Measurements from ENCODE around the gene RAF1. TPM values are rescaled to one million over a fixed set of nuclear protein-coding genes. Genes with fewer than 3 reads are reported as not detected.
A peak's percentile ranks its signal among the peaks of the same experiment; 100 is the strongest.

The RAF1 gene
- total RNA-seq, 2 experiments from 2014 or later, result 95.8 to 97.6 TPM

- H3K4me3 Mint-ChIP-seq, result no peak overlapping the region
- ATAC-seq (ENCODE audit: low read depth), result no peak
- peaks cover 9% of the 10 kb centered on the region for H3K36me3 Mint-ChIP-seq
- no peaks in the 10 kb centered on the region for H3K9me3 Mint-ChIP-seq
- H3K4me1 Mint-ChIP-seq, result peaks cover 15% of the 10 kb centered on the region
- no peak overlapping the region for H3K27ac Mint-ChIP-seq
- no peaks in the 10 kb centered on the region for H3K27me3 Mint-ChIP-seq
- DNase-seq, result no peak
- POLR2A ChIA-PET, result no interaction called here
These were observed 43.2 kb downstream of the RAF1 start for GRCh38 chr3:12620729-12621128.

DNA sequence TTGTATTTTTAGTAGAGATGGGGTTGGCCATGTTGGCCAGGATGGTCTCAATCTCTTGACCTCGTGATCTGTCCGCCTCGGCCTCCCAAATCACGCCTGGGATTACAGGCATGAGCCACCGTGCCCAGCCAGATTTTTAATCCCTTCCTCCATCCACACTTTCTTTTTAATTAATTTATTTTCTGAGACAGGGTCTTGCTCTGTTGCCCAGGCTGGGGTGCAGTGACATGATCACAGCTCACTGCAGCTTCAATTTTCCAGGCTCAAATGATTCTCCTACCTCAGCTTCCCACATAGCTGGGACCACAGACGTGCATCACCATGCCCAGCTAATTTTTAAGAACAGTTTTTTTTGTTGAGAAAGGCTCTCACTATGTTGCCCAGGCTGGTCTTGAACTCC lies 43.6 kb downstream of the RAF1 start:
- Mint-ChIP-seq H3K4me1 (peaks cover 13% of the 10 kb centered on the region), H3K27ac (no peak overlapping the region), H3K36me3 (peaks cover 12% of the 10 kb centered on the region)

GRCh38 chr3:12618426-12618825 lies 45.5 kb downstream of the RAF1 start:
- ATAC-seq (ENCODE audit: low read depth), result no peak
- H3K27me3 Mint-ChIP-seq, result no peaks in the 10 kb centered on the region
- DNase-seq, result no peak
- no peak overlapping the region for H3K27ac Mint-ChIP-seq
- H3K4me1 Mint-ChIP-seq, result peaks cover 18% of the 10 kb centered on the region
- peaks cover 21% of the 10 kb centered on the region for H3K36me3 Mint-ChIP-seq
- no peaks in the 10 kb centered on the region for H3K9me3 Mint-ChIP-seq
- POLR2A ChIA-PET, result no interaction called here
- no peak overlapping the region for H3K4me3 Mint-ChIP-seq

More for the DNA sequence above, 43.6 kb downstream of the RAF1 start:
- POLR2A ChIA-PET, result no interaction called here
- Mint-ChIP-seq H3K4me3 (no peak overlapping the region), H3K27me3 (no peaks in the 10 kb centered on the region), H3K9me3 (no peaks in the 10 kb centered on the region)
- no peak for ATAC-seq (ENCODE audit: low read depth)
- DNase-seq, result no peak

GRCh38 chr3:12615266-12615665 lies 48.7 kb downstream of the RAF1 start:
- H3K4me1 Mint-ChIP-seq, result peaks cover 16% of the 10 kb centered on the region
- H3K27me3 Mint-ChIP-seq, result no peaks in the 10 kb centered on the region
- H3K4me3 Mint-ChIP-seq, result no peak overlapping the region
- no peaks in the 10 kb centered on the region for H3K9me3 Mint-ChIP-seq
- H3K27ac Mint-ChIP-seq, result no peak overlapping the region
- H3K36me3 Mint-ChIP-seq, result peaks cover 25% of the 10 kb centered on the region
- ATAC-seq (ENCODE audit: low read depth), result no peak
- POLR2A ChIA-PET, result interaction anchor here (0.5 kb wide), 1 partner anchor 188 kb away, joined by 4 read pairs; no protein-coding TSS in a partner anchor
- no peak for DNase-seq

- ATAC-seq (ENCODE audit: low read depth) (peak; percentile 54), DNase-seq (no peak)
- H3K4me3 Mint-ChIP-seq, result no peak overlapping the region
- peak overlapping the region; percentile 11 for H3K27ac Mint-ChIP-seq
- H3K9me3 Mint-ChIP-seq, result no peaks in the 10 kb centered on the region
- peaks cover 33% of the 10 kb centered on the region for H3K36me3 Mint-ChIP-seq
- no peaks in the 10 kb centered on the region for H3K27me3 Mint-ChIP-seq
- H3K4me1 Mint-ChIP-seq, result peaks cover 16% of the 10 kb centered on the region
- POLR2A ChIA-PET, result no interaction called here
These were observed 50.7 kb downstream of the RAF1 start for GRCh38 chr3:12613250-12613649.

DNA sequence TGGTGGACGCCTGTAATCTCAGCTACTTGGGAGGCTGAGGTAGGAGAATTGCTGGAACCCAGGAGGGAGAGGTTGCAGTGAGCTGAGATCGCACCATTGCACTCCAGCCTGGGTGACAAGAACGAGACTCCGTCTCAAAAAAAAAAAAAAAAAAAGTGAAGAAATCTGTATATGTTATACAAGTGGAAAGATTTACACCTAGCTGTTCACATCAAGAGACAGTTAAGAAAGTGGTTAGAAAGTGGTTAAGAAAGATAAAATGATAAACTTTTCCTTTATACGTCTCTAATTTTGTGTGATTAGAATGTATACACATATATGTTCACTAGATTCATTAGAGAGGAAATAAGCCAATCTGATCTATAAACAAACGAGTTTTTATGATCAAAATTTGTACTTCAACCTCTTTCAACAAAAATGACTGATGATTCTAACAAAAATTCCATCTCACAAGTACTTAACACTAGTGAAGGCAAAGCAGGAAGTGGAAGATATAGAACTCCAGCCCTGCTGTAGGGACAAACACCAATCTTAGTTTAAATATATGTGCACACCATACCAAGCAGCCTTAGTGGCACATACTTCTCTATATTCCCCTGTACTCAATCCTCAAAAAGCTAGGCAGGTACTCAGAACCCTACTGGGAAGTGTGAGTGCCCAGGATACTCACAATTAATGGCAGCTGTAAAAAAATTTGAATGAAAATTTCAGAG lies 51.2 kb downstream of the RAF1 start:
- POLR2A ChIA-PET, result interaction anchor here (0.7 kb wide), 1 partner anchor 151 kb away, joined by 3 read pairs; no protein-coding TSS in a partner anchor
- H3K36me3 Mint-ChIP-seq, result peaks cover 30% of the 10 kb centered on the region
- no peaks in the 10 kb centered on the region for H3K9me3 Mint-ChIP-seq
- H3K27ac Mint-ChIP-seq, result no peak overlapping the region
- H3K4me1 Mint-ChIP-seq, result peaks cover 16% of the 10 kb centered on the region
- H3K4me3 Mint-ChIP-seq, result no peak overlapping the region
- DNase-seq (no peak), ATAC-seq (ENCODE audit: low read depth) (no peak)
- H3K27me3 Mint-ChIP-seq, result no peaks in the 10 kb centered on the region

DNA sequence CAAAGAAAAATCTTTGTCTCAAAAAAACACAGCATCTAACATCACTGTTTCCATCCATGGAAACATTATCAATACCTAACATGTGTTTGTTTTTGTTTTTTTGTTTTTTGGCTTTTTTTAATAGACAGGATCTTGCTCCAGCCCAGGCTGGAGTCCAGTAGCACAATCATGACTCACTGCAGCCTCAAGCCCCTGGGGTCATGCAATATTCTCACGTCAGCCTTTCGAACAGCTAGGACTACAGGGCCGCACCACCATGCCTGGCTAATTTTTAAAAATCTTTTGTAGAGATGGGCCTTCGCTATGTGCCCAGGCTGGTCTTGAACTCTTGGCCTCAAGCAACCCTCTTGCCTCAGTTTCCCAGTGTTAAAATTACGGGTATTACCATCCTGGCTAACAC lies 52.8 kb downstream of the RAF1 start:
- POLR2A ChIA-PET, result no interaction called here
- no peak overlapping the region for H3K4me3 Mint-ChIP-seq
- no peak overlapping the region for H3K27ac Mint-ChIP-seq
- no peaks in the 10 kb centered on the region for H3K27me3 Mint-ChIP-seq
- peaks cover 24% of the 10 kb centered on the region for H3K4me1 Mint-ChIP-seq
- H3K36me3 Mint-ChIP-seq, result peaks cover 32% of the 10 kb centered on the region
- H3K9me3 Mint-ChIP-seq, result no peaks in the 10 kb centered on the region
- DNase-seq (no peak), ATAC-seq (ENCODE audit: low read depth) (no peak)

GRCh38 chr3:12608376-12608775 lies 55.5 kb downstream of the RAF1 start:
- H3K4me1 Mint-ChIP-seq, result peaks cover 12% of the 10 kb centered on the region
- H3K4me3 Mint-ChIP-seq, result no peak overlapping the region
- H3K9me3 Mint-ChIP-seq, result no peaks in the 10 kb centered on the region
- POLR2A ChIA-PET, result no interaction called here
- DNase-seq (no peak), ATAC-seq (ENCODE audit: low read depth) (no peak)
- H3K36me3 Mint-ChIP-seq, result peaks cover 24% of the 10 kb centered on the region
- no peak overlapping the region for H3K27ac Mint-ChIP-seq
- H3K27me3 Mint-ChIP-seq, result no peaks in the 10 kb centered on the region

DNA sequence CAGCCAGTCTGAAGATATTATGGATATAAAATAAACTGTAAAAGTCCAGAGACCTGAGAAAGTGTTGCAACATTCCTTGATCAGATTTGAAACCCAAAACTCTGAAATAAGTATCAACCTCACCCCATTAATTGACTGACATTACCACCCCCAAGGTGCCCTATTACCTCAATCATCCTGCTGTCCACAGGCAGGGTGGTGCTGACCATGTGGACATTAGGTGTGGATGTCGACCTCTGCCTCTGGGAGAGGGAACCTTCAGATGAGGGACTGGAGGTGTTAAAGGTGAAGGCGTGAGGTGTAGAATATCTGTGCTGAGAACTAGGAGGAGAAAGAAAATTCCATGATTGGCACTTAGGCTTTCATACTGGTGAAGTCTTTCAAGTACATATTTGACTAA lies 59.9 kb downstream of the RAF1 start:
- no peak for ATAC-seq (ENCODE audit: low read depth)
- Mint-ChIP-seq H3K9me3 (no peaks in the 10 kb centered on the region), H3K4me3 (no peak overlapping the region), H3K27ac (no peak overlapping the region), H3K27me3 (no peaks in the 10 kb centered on the region), H3K36me3 (peaks cover 26% of the 10 kb centered on the region), H3K4me1 (peaks cover 8% of the 10 kb centered on the region)
- no peak for DNase-seq
- POLR2A ChIA-PET, result no interaction called here

DNA sequence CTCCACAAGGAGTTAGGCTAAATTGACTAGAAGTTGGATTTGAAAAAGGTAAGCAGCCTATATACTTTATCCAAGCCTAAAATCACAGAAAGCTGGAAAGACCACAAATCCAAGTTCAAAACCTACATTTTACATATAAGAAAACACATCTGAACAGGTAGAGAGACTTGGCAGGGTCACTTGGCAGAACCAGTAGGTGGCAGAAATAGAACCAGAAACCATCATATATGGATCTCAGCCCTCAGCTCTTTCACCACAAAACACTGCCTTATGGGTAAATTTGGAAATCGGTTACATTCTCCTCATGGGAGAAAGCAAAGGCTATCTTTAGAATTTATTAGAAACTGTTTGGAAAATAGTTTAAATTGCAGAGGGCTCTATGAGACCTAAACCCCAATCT lies 62.8 kb downstream of the RAF1 start:
- H3K36me3 Mint-ChIP-seq, result peaks cover 19% of the 10 kb centered on the region

DNA sequence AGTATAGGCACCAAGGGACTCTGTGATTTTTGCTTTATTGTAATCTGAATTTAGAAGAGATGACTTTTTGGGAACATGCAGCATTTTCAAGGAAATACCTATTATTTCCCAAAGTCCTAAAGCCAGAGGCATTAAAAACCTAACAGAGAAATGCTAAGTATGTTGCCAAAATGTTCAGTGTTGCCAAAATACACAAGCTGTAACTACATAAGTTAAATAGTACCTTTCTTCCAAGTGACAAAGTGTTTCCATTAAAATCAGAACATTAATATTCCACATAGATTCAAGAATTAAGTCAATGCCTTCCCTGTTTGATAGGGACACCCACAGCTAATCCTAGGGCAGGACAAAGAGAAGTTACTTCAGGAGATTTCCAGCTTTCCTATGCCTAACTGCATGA lies 65.0 kb downstream of the RAF1 start:
- no peak overlapping the region for H3K27ac Mint-ChIP-seq

More for the DNA sequence above, 62.8 kb downstream of the RAF1 start:
- Mint-ChIP-seq H3K4me1 (no peaks in the 10 kb centered on the region), H3K27me3 (no peaks in the 10 kb centered on the region), H3K27ac (no peak overlapping the region), H3K9me3 (no peaks in the 10 kb centered on the region), H3K4me3 (no peak overlapping the region)
- POLR2A ChIA-PET, result no interaction called here
- ATAC-seq (ENCODE audit: low read depth), result no peak
- DNase-seq, result no peak

GRCh38 chr3:12593473-12593872 lies 70.4 kb downstream of the RAF1 start:
- no peaks in the 10 kb centered on the region for H3K4me1 Mint-ChIP-seq
- H3K36me3 Mint-ChIP-seq, result peaks cover 33% of the 10 kb centered on the region
- H3K27ac Mint-ChIP-seq, result peak overlapping the region; percentile 40
- ATAC-seq (ENCODE audit: low read depth), result no peak
- DNase-seq, result no peak
- H3K27me3 Mint-ChIP-seq, result no peaks in the 10 kb centered on the region
- H3K9me3 Mint-ChIP-seq, result no peaks in the 10 kb centered on the region
- POLR2A ChIA-PET, result no interaction called here
- no peak overlapping the region for H3K4me3 Mint-ChIP-seq

More for the DNA sequence above, 65.0 kb downstream of the RAF1 start:
- H3K27me3 Mint-ChIP-seq, result no peaks in the 10 kb centered on the region
- DNase-seq, result no peak
- no peaks in the 10 kb centered on the region for H3K4me1 Mint-ChIP-seq
- ATAC-seq (ENCODE audit: low read depth), result no peak
- H3K9me3 Mint-ChIP-seq, result no peaks in the 10 kb centered on the region
- peaks cover 24% of the 10 kb centered on the region for H3K36me3 Mint-ChIP-seq
- POLR2A ChIA-PET, result interaction anchor here (0.6 kb wide), 1 partner anchor 15 kb away, joined by 4 read pairs; no protein-coding TSS in a partner anchor
- H3K4me3 Mint-ChIP-seq, result no peak overlapping the region

- no peaks in the 10 kb centered on the region for H3K4me1 Mint-ChIP-seq
- DNase-seq (no peak), ATAC-seq (ENCODE audit: low read depth) (no peak)
- no peaks in the 10 kb centered on the region for H3K27me3 Mint-ChIP-seq
- POLR2A ChIA-PET, result no interaction called here
- no peak overlapping the region for H3K4me3 Mint-ChIP-seq
- H3K9me3 Mint-ChIP-seq, result no peaks in the 10 kb centered on the region
- H3K27ac Mint-ChIP-seq, result no peak overlapping the region
- peaks cover 33% of the 10 kb centered on the region for H3K36me3 Mint-ChIP-seq
These were observed 71.8 kb downstream of the RAF1 start for GRCh38 chr3:12591997-12592715.

- Mint-ChIP-seq H3K4me1 (no peaks in the 10 kb centered on the region), H3K27me3 (no peaks in the 10 kb centered on the region), H3K9me3 (no peaks in the 10 kb centered on the region), H3K27ac (no peak overlapping the region), H3K36me3 (peaks cover 32% of the 10 kb centered on the region), H3K4me3 (no peak overlapping the region)
- DNase-seq, result no peak
- POLR2A ChIA-PET, result no interaction called here
- no peak for ATAC-seq (ENCODE audit: low read depth)
These were observed 72.5 kb downstream of the RAF1 start for GRCh38 chr3:12591456-12591855.

All from activated naive CD8-positive, alpha-beta T cell treated with anti-CD3 and anti-CD28 coated beads, Interleukin-2, amount 10 ng/mL, durations not matched to agents 7 days and 5 days (primary cell).